Measurements from ENCODE around the gene EBPL.
"Not testable (repeated sequence)": the region's sequence is repeated elsewhere in the genome, so short reads cannot be mapped to it uniquely, and the experiment has no call there.

- TF ChIP-seq POLR2A (IDR thresholded peaks at IDR 0.05; ENCODE audit: low read length); GATA1 (IDR thresholded peaks at IDR 0.05; ENCODE audit: low read depth, low read length): not testable (repeated sequence)
Observed at GRCh38 chr13:49704264-49704663, 13.0 kb upstream of the EBPL start.
